SK-N-SH (cell line): ENCODE results near the gene GSTM2. TPM values are rescaled to one million over a fixed set of nuclear protein-coding genes. Genes with fewer than 3 reads are reported as not detected.

Experiments used
- CTCF ChIA-PET: fragments of 300-600, 350-600 bp; formaldehyde crosslinking; extraction: SDS; loops from one replicate; lab custom pipeline; 2021; lab: Yijun Ruan, JAX
- POLR2A ChIA-PET: fragments of 350-600 bp; sonication (Branson Sonifier 250); formaldehyde crosslinking; extraction: SDS; loops from one replicate; lab custom pipeline; 2020; ENCODE audit warnings: antibody characterized with exemption, inconsistent platforms; lab: Yijun Ruan, JAX
- DNase-seq: peaks from one replicate; pipeline ENCODE4 v3.0.0; 2012
- H2AFZ ChIP-seq: fragments of 200-600 bp; sonication (generic); 2 replicates; pipeline ENCODE4 v1.8.1; 2016; ENCODE audit warnings: antibody characterized with exemption, mild to moderate bottlenecking, low read depth
- H3F3A ChIP-seq: fragments of 200-600 bp; sonication (generic); replicated peaks from 2 replicates; pipeline ENCODE3; 2016; ENCODE audit warnings: antibody characterized with exemption, mild to moderate bottlenecking; ENCODE audit not compliant: insufficient read depth
- H3K27ac ChIP-seq, 2 experiments: fragments of 200-500 bp in 1 of 2; fragments of 200-600 bp in 1 of 2; sonication (Bioruptor generic) in 1 of 2; sonication (generic), shearing (Covaris generic) in 1 of 2; 2 replicates each; pipeline versions ENCODE4 v1.5.1 to v1.6.1; 2014 to 2016; ENCODE audit warnings: low read depth in 2 of 2, inconsistent platforms in 1 of 2, low read length in 1 of 2, mild to moderate bottlenecking in 1 of 2, mixed read lengths in 1 of 2
- H3K27me3 ChIP-seq: fragments of 200-600 bp; sonication (generic), shearing (Covaris generic); 2 replicates; pipeline ENCODE4 v1.6.1; 2016; ENCODE audit warnings: mixed run types; ENCODE audit not compliant: insufficient read depth
- H3K36me3 ChIP-seq, 2 experiments: fragments of 200-500 bp in 1 of 2; fragments of 200-600 bp in 1 of 2; sonication (Bioruptor generic) in 1 of 2; sonication (generic) in 1 of 2; replicated peaks in 1 of 2; 2 replicates each; pipeline versions ENCODE3 to v1.5.1; 2014 to 2016; ENCODE audit warnings: low read length in 1 of 2, mild to moderate bottlenecking in 1 of 2; ENCODE audit not compliant: insufficient read depth in 2 of 2, control insufficient read depth in 1 of 2
- H3K4me1 ChIP-seq, 2 experiments: fragments of 200-500 bp in 1 of 2; fragments of 200-600 bp in 1 of 2; sonication (Bioruptor generic) in 1 of 2; sonication (generic), shearing (Covaris generic) in 1 of 2; 2 replicates each; pipeline versions ENCODE4 v1.5.1 to v1.6.1; 2014 to 2016; ENCODE audit warnings: low read depth in 1 of 2, low read length in 1 of 2, mixed run types in 1 of 2; ENCODE audit not compliant: insufficient read depth in 2 of 2, control insufficient read depth in 1 of 2
- H3K4me2 ChIP-seq: fragments of 200-600 bp; sonication (generic), shearing (Covaris generic); 2 replicates; pipeline ENCODE4 v1.6.1; 2017; ENCODE audit warnings: mixed run types
- H3K4me3 ChIP-seq, 2 experiments: fragments of 200-500 bp in 1 of 2; fragments of 200-600 bp in 1 of 2; sonication (Bioruptor generic) in 1 of 2; sonication (generic), shearing (Covaris generic) in 1 of 2; 2 replicates each; pipeline versions ENCODE4 v1.5.1 to v1.8.1; 2014 to 2016; ENCODE audit warnings: low read depth in 2 of 2, inconsistent platforms in 1 of 2, low read length in 1 of 2, mild to moderate bottlenecking in 1 of 2, mixed read lengths in 1 of 2, moderate library complexity in 1 of 2
- H3K79me2 ChIP-seq: fragments of 200-600 bp; sonication (generic); 2 replicates; pipeline ENCODE4 v1.8.1; 2017; ENCODE audit warnings: mild to moderate bottlenecking; ENCODE audit not compliant: insufficient read depth
- H3K9ac ChIP-seq: fragments of 200-600 bp; sonication (generic); 2 replicates; pipeline ENCODE4 v1.6.1; 2017; ENCODE audit warnings: mixed run types
- H3K9me2 ChIP-seq: fragments of 200-600 bp; sonication (generic); 2 replicates; pipeline ENCODE4 v1.6.1; 2017; ENCODE audit warnings: mixed run types
- H3K9me3 ChIP-seq: fragments of 200-600 bp; sonication (generic); 2 replicates; pipeline ENCODE4 v1.6.1; 2017; ENCODE audit warnings: mixed run types, mild to moderate bottlenecking, moderate library complexity
- H4K20me1 ChIP-seq: fragments of 200-600 bp; sonication (generic); 2 replicates; pipeline ENCODE4 v1.6.1; 2017; ENCODE audit warnings: mild to moderate bottlenecking, mixed run types; ENCODE audit not compliant: insufficient read depth
- CHD2 ChIP-seq: fragments of 150-350 bp; IDR thresholded peaks from 2 replicates; pipeline ENCODE4 v1.6.1; 2018; ENCODE audit warnings: low read length; ENCODE audit not compliant: partially characterized antibody
- ELF1 ChIP-seq: IDR thresholded peaks from 2 replicates; pipeline ENCODE4 v1.4.0; 2012
- GABPA ChIP-seq: IDR thresholded peaks from 2 replicates; pipeline ENCODE4 v1.4.0; 2012; ENCODE audit warnings: low read depth, mild to moderate bottlenecking
- MAX ChIP-seq: IDR thresholded peaks from 2 replicates; pipeline ENCODE4 v1.4.0; 2012; ENCODE audit warnings: low read depth
- MXI1 ChIP-seq: IDR thresholded peaks from 2 replicates; pipeline ENCODE4 v1.6.1; 2012; ENCODE audit warnings: mild to moderate bottlenecking, low read depth, low read length, improper control_type of control experiment
- NRF1 ChIP-seq: IDR thresholded peaks from 2 replicates; pipeline ENCODE4 v1.6.1; 2012; ENCODE audit warnings: low read depth, mild to moderate bottlenecking, low read length
- PBX3 ChIP-seq: IDR thresholded peaks from 2 replicates; pipeline ENCODE4; 2012
- RFX5 ChIP-seq: IDR thresholded peaks from 2 replicates; pipeline ENCODE4 v1.6.1; 2012; ENCODE audit warnings: mild to moderate bottlenecking, improper control_type of control experiment, low read length
- TCF12 ChIP-seq: IDR thresholded peaks from 2 replicates; pipeline ENCODE4 v1.4.0; 2012
- TEAD4 ChIP-seq: IDR thresholded peaks from 2 replicates; pipeline ENCODE4 v1.4.0; 2012; ENCODE audit warnings: mild to moderate bottlenecking, borderline replicate concordance; ENCODE audit not compliant: insufficient read depth
- WGBS: methylation state at CpG from one replicate; pipeline ENCODE4 v1.1.6; 2017; ENCODE audit warnings: low lambda C conversion rate; 5-methylcytosine and 5-hydroxymethylcytosine counted together
- polyA plus RNA-seq, 3 experiments: library from polyadenylated mRNA; depleted of rRNA; stranded (reverse); fragments of >200 nt; gene quantifications; 2 replicates each; pipeline ENCODE4 v1.2.3, GENCODE V29; 2012

The GSTM2 gene
- polyA plus RNA-seq, 1 of the 3 experiments (the other 2 are of a cell fraction): 70.2 TPM

GRCh38 chr1:109620401-109620791, 47.5 kb upstream of the GSTM2 start:
- ChIA-PET CTCF (interaction anchor here (1.0 to 2.8 kb wide), 9 partner anchors 16 to 126 kb away, joined by 3 to 23 read pairs (median 5); partner anchors contain the start of genes CYB561D1 and GSTM4), POLR2A (interaction anchor here (0.7 to 2.3 kb wide), 6 partner anchors 11 to 122 kb away, joined by 3 to 22 read pairs (median 4); partner anchors contain the start of gene GNAI3)
- Histone ChIP-seq H3K4me3 (peak overlapping the region; percentile 85 to 98), H3F3A (peaks cover 14% of the 10 kb centered on the region), H3K79me2 (peaks cover 57% of the 10 kb centered on the region), H4K20me1 (peaks cover 44% of the 10 kb centered on the region), H3K9me2 (no peaks in the 10 kb centered on the region), H3K9me3 (no peaks in the 10 kb centered on the region), H3K36me3 (no peaks in the 10 kb centered on the region), H3K4me2 (peak overlapping the region; percentile 97), H3K27ac (peak overlapping the region; percentile 97 to 98), H3K4me1 (peaks cover 28 to 60% of the 10 kb centered on the region in 2 experiments; a peak in 3 of 4 replicates)
- 0% methylated on average over 9 of the region's 9 CpGs for WGBS
- TF ChIP-seq NRF1 (no peak), TEAD4 (0 out of 2 replicates have a peak, but pooled peaks have one; percentile 16)
- TF ChIP-seq, all 33 proteins: peak for 1
- Histone ChIP-seq H2AFZ (peak overlapping the region; percentile 32; the same call in 1 of the 2 replicates), H3K27me3 (no peaks in the 10 kb centered on the region), H3K9ac (peak overlapping the region; percentile 99)
- DNase-seq: peak; percentile 77

GRCh38 chr1:109620841-109621286, 47.0 kb upstream of the GSTM2 start:
- Histone ChIP-seq H4K20me1 (peaks cover 47% of the 10 kb centered on the region), H3K4me2 (peak overlapping the region; percentile 97), H3K4me1 (peaks cover 28 to 60% of the 10 kb centered on the region in 2 experiments; a peak in 3 of 4 replicates), H3K9me3 (no peaks in the 10 kb centered on the region), H3K36me3 (peaks cover 0 to under 1% of the 10 kb centered on the region in 2 experiments), H3K27me3 (no peaks in the 10 kb centered on the region), H3F3A (peaks cover 13% of the 10 kb centered on the region), H3K9ac (peak overlapping the region; percentile 99), H2AFZ (peak overlapping the region; percentile 32; the same call in 1 of the 2 replicates), H3K79me2 (peaks cover 57% of the 10 kb centered on the region), H3K9me2 (no peaks in the 10 kb centered on the region), H3K4me3 (peak overlapping the region; percentile 85 to 98), H3K27ac (peak overlapping the region; percentile 97 to 98)
- DNase-seq: peak; percentile 95
- CTCF ChIA-PET: interaction anchor here (1.0 to 2.8 kb wide), 8 partner anchors 8 to 127 kb away, joined by 3 to 23 read pairs (median 7); partner anchors contain the start of genes CYB561D1 and GSTM4
- POLR2A ChIA-PET: interaction anchor here (0.7 to 2.3 kb wide), 5 partner anchors 11 to 123 kb away, joined by 3 to 22 read pairs (median 5); partner anchors contain the start of gene GNAI3
- TF ChIP-seq RFX5 (no peak), TCF12 (no peak), GABPA (peak; percentile 78), MAX (peak; percentile 38; the same call in 1 of the 2 replicates), ELF1 (peak; percentile 81), PBX3 (peak; percentile 41), CHD2 (peak; percentile 39), MXI1 (peak; percentile 88)
- 0% methylated on average over 8 of the region's 18 CpGs for WGBS
